Chondrocyte (in vitro differentiated cells): ENCODE measurements around the gene FYB2. TPM values are rescaled to one million over a fixed set of nuclear protein-coding genes. Genes with fewer than 3 reads are reported as not detected.

Source experiments
- DNase-seq: peaks from one replicate; pipeline ENCODE4 v3.0.0; 2021; ENCODE audit warnings: mixed read lengths, low spot score
- H3K27ac Mint-ChIP-seq: one replicate; pipeline ENCODE4 v1.8.0; 2021; ENCODE audit warnings: mild to moderate bottlenecking, moderate library complexity, mixed read lengths; ENCODE audit not compliant: unreplicated experiment
- H3K27me3 Mint-ChIP-seq: 2 replicates; pipeline ENCODE4 v1.8.0; 2021; ENCODE audit warnings: low read depth, mixed read lengths
- H3K36me3 Mint-ChIP-seq: 2 replicates; pipeline ENCODE4 v1.8.0; 2021; ENCODE audit warnings: low read depth, mixed read lengths
- H3K4me1 Mint-ChIP-seq: 2 replicates; pipeline ENCODE4 v1.8.0; 2021; ENCODE audit warnings: low read depth, mild to moderate bottlenecking, mixed read lengths
- H3K4me3 Mint-ChIP-seq: one replicate; pipeline ENCODE4 v1.8.0; 2021; ENCODE audit warnings: mild to moderate bottlenecking, moderate library complexity, mixed read lengths; ENCODE audit not compliant: unreplicated experiment
- H3K9me3 Mint-ChIP-seq: 2 replicates; pipeline ENCODE4 v1.8.0; 2021; ENCODE audit warnings: low read depth, mixed read lengths
- total RNA-seq: library from RNA; stranded (reverse); gene quantifications from 3 replicates; pipeline ENCODE4 v1.2.1, GENCODE V29; 2021
- TF ChIP-seq, protein P1 (sequence below): fragments of 200-600 bp; sonication (generic); IDR thresholded peaks from 2 replicates; pipeline ENCODE4 v1.5.0; 2021; ENCODE audit warnings: antibody characterized with exemption, mild to moderate bottlenecking, moderate library complexity

FYB2 gene
- total RNA-seq, 1 donor from 2014 or later = 0.10 TPM

DNA sequence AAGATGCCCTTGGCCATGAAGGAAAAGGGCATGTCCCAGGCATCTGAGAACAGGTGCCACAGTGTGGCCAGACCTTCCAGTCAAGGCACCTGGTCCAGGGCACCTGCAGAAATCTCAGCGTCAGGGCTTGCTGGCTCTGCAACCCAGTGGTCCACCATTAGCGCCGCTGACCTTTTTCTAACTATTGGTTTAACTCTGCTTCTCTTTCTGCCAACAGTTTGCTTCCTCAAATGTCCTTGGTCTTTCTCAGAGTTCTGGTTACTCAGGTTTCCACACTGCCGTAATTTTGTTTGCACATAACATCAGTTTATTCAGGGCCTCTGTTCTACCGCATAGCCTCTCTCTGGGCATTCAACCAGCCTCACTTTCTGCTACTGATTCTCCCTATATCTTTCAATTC lies 16.5 kb upstream of the FYB2 start:
- Mint-ChIP-seq H3K36me3 (no peaks in the 10 kb centered on the region), H3K9me3 (peaks cover 10% of the 10 kb centered on the region), H3K4me3 (no peak overlapping the region), H3K27me3 (no peaks in the 10 kb centered on the region), H3K4me1 (peaks cover 23% of the 10 kb centered on the region), H3K27ac (no peak overlapping the region)
- TF ChIP-seq, protein P1, sequence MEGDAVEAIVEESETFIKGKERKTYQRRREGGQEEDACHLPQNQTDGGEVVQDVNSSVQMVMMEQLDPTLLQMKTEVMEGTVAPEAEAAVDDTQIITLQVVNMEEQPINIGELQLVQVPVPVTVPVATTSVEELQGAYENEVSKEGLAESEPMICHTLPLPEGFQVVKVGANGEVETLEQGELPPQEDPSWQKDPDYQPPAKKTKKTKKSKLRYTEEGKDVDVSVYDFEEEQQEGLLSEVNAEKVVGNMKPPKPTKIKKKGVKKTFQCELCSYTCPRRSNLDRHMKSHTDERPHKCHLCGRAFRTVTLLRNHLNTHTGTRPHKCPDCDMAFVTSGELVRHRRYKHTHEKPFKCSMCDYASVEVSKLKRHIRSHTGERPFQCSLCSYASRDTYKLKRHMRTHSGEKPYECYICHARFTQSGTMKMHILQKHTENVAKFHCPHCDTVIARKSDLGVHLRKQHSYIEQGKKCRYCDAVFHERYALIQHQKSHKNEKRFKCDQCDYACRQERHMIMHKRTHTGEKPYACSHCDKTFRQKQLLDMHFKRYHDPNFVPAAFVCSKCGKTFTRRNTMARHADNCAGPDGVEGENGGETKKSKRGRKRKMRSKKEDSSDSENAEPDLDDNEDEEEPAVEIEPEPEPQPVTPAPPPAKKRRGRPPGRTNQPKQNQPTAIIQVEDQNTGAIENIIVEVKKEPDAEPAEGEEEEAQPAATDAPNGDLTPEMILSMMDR = no peak
- DNase-seq = no peak

DNA sequence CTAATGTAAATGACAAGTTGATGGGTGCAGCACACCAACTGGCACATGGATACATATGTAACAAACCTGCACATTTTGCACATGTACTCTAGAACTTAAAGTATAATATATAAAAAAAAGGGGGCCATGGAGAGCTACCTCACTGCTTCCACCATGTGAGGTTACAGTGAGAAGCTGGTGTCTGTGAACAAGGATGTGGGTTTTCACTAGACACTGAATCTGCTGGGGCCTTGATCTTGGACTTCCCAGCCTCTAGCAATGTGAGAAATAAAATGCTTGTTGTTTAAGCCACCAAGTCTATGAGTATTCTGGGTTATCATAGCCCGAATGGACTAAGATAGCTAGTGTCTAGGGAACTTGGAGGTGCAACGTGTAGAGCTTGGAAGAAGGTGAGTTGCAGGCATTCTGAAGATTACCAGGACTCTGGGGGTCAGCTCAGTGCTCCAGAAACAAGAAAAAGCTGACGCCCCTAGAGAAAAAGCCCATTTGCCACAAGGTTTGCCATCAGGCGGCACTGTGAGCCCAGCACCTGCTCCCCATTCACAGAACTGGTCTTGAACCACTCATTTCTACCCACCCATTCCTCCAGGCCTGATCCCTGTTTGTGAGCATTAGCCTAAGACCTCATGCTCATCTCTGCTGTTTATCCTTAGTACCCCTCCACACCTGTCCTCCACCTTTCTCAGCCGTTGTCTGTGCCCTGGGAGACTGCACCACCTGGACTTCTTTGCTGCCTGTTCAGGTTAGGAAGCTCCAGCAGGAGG lies 15.1 kb upstream of the FYB2 start:
- no peak overlapping the region for H3K4me3 Mint-ChIP-seq
- peaks cover 28% of the 10 kb centered on the region for H3K4me1 Mint-ChIP-seq
- DNase-seq = no peak
- no peaks in the 10 kb centered on the region for H3K36me3 Mint-ChIP-seq
- no peak overlapping the region for H3K27ac Mint-ChIP-seq
- TF ChIP-seq, protein P1 = no peak
- H3K27me3 Mint-ChIP-seq = no peaks in the 10 kb centered on the region
- H3K9me3 Mint-ChIP-seq = peaks cover 4% of the 10 kb centered on the region

DNA sequence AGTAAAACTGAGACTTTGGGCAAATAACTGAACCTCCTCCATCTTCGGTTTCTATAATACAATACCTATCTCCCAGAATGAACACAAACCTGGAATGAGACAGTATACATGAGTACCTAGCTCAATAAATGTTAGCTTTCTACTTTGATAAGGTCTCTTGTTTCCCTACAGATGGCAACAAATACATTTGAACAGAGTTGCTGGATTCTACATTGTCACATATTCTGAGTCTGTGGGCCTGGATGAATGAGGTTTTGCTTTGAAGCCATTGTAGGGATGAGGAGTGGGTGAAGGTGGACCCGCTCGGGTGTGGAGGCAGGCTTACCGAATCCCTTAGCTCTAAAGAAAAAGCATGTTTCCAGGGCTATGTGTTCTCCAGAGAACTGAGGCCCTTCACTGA lies 13.9 kb upstream of the FYB2 start:
- H3K36me3 Mint-ChIP-seq = no peaks in the 10 kb centered on the region

DNA sequence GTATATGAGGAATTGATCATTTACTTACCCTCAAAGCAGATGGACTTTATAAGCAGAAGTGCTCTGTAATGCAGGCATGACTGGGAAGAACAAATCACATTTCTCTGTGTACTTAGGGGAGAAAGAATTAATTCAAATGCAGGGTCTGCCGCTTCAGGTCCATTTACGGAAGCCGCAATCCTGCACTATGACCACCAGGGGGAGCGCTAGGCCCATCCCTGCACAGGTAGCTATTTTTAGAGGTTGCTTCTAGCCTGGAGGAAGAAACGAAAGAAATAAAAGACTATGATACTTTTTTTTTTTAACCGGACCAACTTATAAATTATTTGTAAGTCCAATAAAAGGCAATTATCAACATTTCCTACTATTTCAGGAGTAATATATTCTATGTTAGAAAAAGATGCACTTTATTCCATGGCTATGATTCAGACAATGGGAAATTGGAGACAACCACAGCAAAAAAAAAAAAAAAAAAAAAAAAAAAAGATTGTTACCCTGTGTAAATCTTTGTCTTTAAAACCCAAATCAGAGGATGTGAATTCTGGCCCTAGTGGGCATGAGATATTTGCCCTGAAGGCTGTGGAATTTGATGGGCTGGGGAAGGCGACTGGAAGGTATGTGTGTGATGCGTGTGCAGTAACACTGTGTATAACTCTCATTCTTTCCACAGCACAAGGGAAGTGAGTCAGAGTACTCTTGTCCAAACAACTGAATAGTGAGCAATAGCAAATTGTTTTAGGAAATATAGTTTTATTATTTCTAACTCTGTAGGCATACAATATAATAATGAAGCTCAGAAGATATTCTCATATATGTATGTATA lies 12.9 kb upstream of the FYB2 start:
- H3K27ac Mint-ChIP-seq = peak overlapping the region; percentile 95

More for the DNA sequence above, 13.9 kb upstream of the FYB2 start:
- Mint-ChIP-seq H3K9me3 (no peaks in the 10 kb centered on the region), H3K4me3 (no peak overlapping the region), H3K4me1 (peaks cover 31% of the 10 kb centered on the region), H3K27ac (peak overlapping the region; percentile 95), H3K27me3 (no peaks in the 10 kb centered on the region)
- TF ChIP-seq, protein P1 = peak; percentile 18
- DNase-seq = no peak

DNA sequence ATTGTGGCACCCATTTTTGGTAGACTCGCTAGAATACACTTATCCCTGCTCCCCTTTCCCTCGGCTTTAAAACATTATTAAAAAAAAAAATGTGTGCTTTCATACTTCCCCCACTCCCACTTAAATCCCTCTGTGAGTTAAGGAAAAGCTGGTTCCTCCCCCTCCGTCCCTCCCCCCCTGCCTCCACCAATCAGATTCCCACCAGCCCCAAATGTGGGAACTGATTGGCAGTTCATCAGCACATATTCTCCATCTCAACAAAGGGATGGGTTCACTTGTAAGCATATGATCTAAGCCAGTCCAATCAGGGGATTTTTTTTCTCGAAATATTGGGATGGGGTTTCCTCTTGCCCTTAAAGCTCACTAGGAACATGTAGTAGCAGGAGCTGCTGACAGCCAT lies 10.8 kb upstream of the FYB2 start:
- no peak for DNase-seq
- no peaks in the 10 kb centered on the region for H3K9me3 Mint-ChIP-seq
- H3K36me3 Mint-ChIP-seq = no peaks in the 10 kb centered on the region
- no peak overlapping the region for H3K27ac Mint-ChIP-seq
- no peak overlapping the region for H3K4me3 Mint-ChIP-seq
- peaks cover 31% of the 10 kb centered on the region for H3K4me1 Mint-ChIP-seq
- no peaks in the 10 kb centered on the region for H3K27me3 Mint-ChIP-seq
- TF ChIP-seq, protein P1 = no peak

More for the DNA sequence above, 12.9 kb upstream of the FYB2 start:
- peak overlapping the region; percentile 47 for H3K4me3 Mint-ChIP-seq
- no peak for DNase-seq
- H3K27me3 Mint-ChIP-seq = no peaks in the 10 kb centered on the region
- H3K9me3 Mint-ChIP-seq = no peaks in the 10 kb centered on the region
- H3K4me1 Mint-ChIP-seq = peaks cover 31% of the 10 kb centered on the region
- TF ChIP-seq, protein P1 = peak; percentile 99
- no peaks in the 10 kb centered on the region for H3K36me3 Mint-ChIP-seq
